Lung (tissue), 12 donors: ENCODE measurements around the gene SDR39U1. TPM values are rescaled to one million over a fixed set of nuclear protein-coding genes. Genes with fewer than 3 reads are reported as not detected.

ENCODE experiments used
- ATAC-seq: fragments of 200-7000 bp; cut with Tn5 transposase; one replicate; pipeline ENCODE4 v1.9.1; 2020; ENCODE audit warnings: moderate number of reproducible peaks; ENCODE audit not compliant: insufficient read depth, low FRiP score
- DNase-seq, 3 donors: peaks; one replicate each; pipeline ENCODE4 v3.0.0-alpha.2; 2013 to 2017
- H3K27ac ChIP-seq, 2 donors: one replicate each; pipeline ENCODE4 v1.5.1; 2013; ENCODE audit warnings: mild to moderate bottlenecking in 2 of 2, moderate library complexity in 2 of 2, control low read depth in 1 of 2, inconsistent platforms in 1 of 2, low read depth in 1 of 2, low read length in 1 of 2
- H3K27me3 ChIP-seq, 3 donors: one replicate each; pipeline ENCODE4 v1.5.1; 2013; ENCODE audit warnings: low read length in 2 of 3; ENCODE audit not compliant: control insufficient read depth in 3 of 3, insufficient read depth in 3 of 3
- H3K36me3 ChIP-seq, 4 donors: one replicate each; pipeline ENCODE4 v1.5.1; 2013; ENCODE audit warnings: low read length in 4 of 4, mild to moderate bottlenecking in 1 of 4, moderate library complexity in 1 of 4; ENCODE audit not compliant: control insufficient read depth in 4 of 4, insufficient read depth in 4 of 4
- H3K4me1 ChIP-seq, 5 donors: one replicate each; pipeline ENCODE4 v1.5.1; 2013; ENCODE audit warnings: low read length in 5 of 5, mild to moderate bottlenecking in 2 of 5, moderate library complexity in 1 of 5; ENCODE audit not compliant: control insufficient read depth in 5 of 5, insufficient read depth in 5 of 5
- H3K4me3 ChIP-seq: one replicate; pipeline ENCODE4 v1.5.1; 2013; ENCODE audit warnings: mild to moderate bottlenecking, control low read depth, moderate library complexity
- H3K9ac ChIP-seq, 2 donors: one replicate each; pipeline ENCODE4 v1.5.1; 2013; ENCODE audit warnings: low read length in 2 of 2, control low read depth in 1 of 2; ENCODE audit not compliant: insufficient read depth in 1 of 2
- H3K9me3 ChIP-seq, 4 donors: one replicate each; pipeline ENCODE4 v1.5.1; 2013; ENCODE audit warnings: low read length in 3 of 4, mild to moderate bottlenecking in 1 of 4, moderate library complexity in 1 of 4; ENCODE audit not compliant: control insufficient read depth in 4 of 4, insufficient read depth in 3 of 4
- CTCF ChIP-seq: IDR thresholded peaks from 2 replicates; pipeline ENCODE4 v1.5.1; 2012; ENCODE audit warnings: mild to moderate bottlenecking; ENCODE audit errors: control extremely low read depth, extremely low read depth
- WGBS, 2 donors: extraction: QIAGEN DNeasy Blood & Tissue Kit; methylation state at CpG; one replicate each; pipeline ENCODE4 v1.1.7; 2013; 5-methylcytosine and 5-hydroxymethylcytosine counted together
- polyA plus RNA-seq, 2 donors: library from polyadenylated mRNA; stranded (reverse); fragments of 200-250 nt; gene quantifications; one replicate each; pipeline ENCODE4 v1.2.1, GENCODE V29; 2013
- total RNA-seq, 2 donors: library from RNA; depleted of rRNA in 1 of 2; stranded (reverse); fragments of >200 nt in 1 of 2; gene quantifications; one replicate each; pipeline ENCODE4 v1.2.1, GENCODE V29; 2014 to 2021
- donor health status: control.
- donor health status: control.
- donor health status: Bipolar disorder and iron deficiency.
- donor health status: healthy.
- donor health status: DM: yes; HTN: yes; CAD: no.

The SDR39U1 gene
- total and polyA plus RNA-seq, 4 donors: 19.5 to 63.9 (median 52.8) TPM

GRCh38 chr14:24463017-24463883 lies 20.7 kb upstream of the SDR39U1 start:
- no peaks in the 10 kb centered on the region for H3K36me3 ChIP-seq
- no peak overlapping the region for H3K4me3 ChIP-seq
- no peak for DNase-seq
- H3K27me3 ChIP-seq: no peaks in the 10 kb centered on the region
- ATAC-seq: no peak
- peaks cover 0 to 1% (median 0%) of the 10 kb centered on the region in 5 donors for H3K4me1 ChIP-seq
- TF ChIP-seq CTCF: no peak
- H3K27ac ChIP-seq: no peak overlapping the region
- no peak overlapping the region for H3K9ac ChIP-seq
- no peaks in the 10 kb centered on the region for H3K9me3 ChIP-seq
- 61 to 89% methylated on average over 3 to 5 of the region's 5 CpGs for WGBS, 2 donors

DNA sequence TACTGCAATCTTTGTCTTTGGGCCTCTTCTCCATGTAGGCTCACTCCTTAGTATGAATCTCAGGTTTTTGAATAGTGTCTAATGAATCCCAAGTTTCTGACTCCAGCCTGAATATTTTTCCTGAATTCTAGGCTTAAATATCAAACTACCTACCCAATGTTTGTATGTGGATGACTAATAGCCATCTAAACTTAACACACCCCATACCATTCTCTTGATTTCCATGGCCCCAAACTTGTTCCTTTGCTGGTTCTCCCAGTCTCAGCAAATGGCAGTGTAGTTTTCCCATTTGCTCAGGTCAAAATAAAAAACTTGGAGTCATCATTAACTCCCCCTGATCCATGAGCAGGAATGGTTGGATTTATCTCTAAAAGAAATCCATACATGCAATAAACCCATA lies 18.8 kb upstream of the SDR39U1 start:
- ATAC-seq: no peak
- no peak for DNase-seq
- peaks cover 0 to 2% (median under 1%) of the 10 kb centered on the region in 4 donors for H3K36me3 ChIP-seq
- H3K27ac ChIP-seq: no peak overlapping the region
- no peak overlapping the region for H3K9ac ChIP-seq
- peaks cover 0 to 1% (median 0%) of the 10 kb centered on the region in 5 donors for H3K4me1 ChIP-seq
- H3K9me3 ChIP-seq: no peaks in the 10 kb centered on the region
- H3K27me3 ChIP-seq: no peaks in the 10 kb centered on the region
- TF ChIP-seq CTCF: no peak
- no peak overlapping the region for H3K4me3 ChIP-seq

DNA sequence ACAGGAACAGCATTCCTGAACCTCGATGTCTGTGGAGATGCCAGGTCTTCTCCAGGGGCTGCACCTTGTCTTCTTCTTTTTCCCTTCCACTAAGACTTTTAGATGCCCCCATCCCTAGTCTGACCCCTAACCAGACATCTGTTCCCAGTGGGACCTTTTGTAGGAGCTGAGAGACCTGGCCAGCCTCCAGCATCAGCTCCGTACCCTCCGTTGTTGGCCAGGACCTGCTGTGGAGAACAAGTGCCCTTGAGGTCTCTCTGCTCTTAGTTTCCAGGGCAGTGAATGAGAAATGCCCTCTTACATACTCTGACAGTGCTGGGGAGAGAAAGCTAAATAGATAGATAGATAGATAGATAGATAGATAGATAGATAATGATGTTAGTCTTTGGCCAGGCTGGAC lies 16.8 kb upstream of the SDR39U1 start:
- WGBS, 2 donors: 82 to 92% methylated on average over 3 of the region's 3 CpGs
- Histone ChIP-seq H3K4me3 (no peak overlapping the region), H3K9ac (no peak overlapping the region), H3K27ac (no peak overlapping the region), H3K4me1 (peaks cover 0 to 1% (median 0%) of the 10 kb centered on the region in 5 donors), H3K36me3 (peaks cover 0 to 2% (median under 1%) of the 10 kb centered on the region in 4 donors), H3K27me3 (no peaks in the 10 kb centered on the region), H3K9me3 (no peaks in the 10 kb centered on the region)
- no peak for DNase-seq
- no peak for ATAC-seq
- TF ChIP-seq CTCF: no peak
